ENCODE results near the gene INSYN2B.

Gene INSYN2B

GRCh38 chr5:169848271-169848670 is 132.0 kb downstream of the INSYN2B start:
- Histone ChIP-seq H3K9me2 (replicated peaks; ENCODE audit: insufficient read depth, low read length) (no peaks in the 10 kb centered on the region), H3K4me3 (ENCODE audit: insufficient read depth, low read length, poor library complexity, severe bottlenecking) (no peak overlapping the region), H3K36me3 (ENCODE audit: low read length) (peaks cover 55% of the 10 kb centered on the region), H3K9me3 (ENCODE audit: insufficient read depth, low read length) (peaks cover 13% of the 10 kb centered on the region; the same call in 1 of the 2 replicates), H3F3A (ENCODE audit: insufficient read depth) (no peaks in the 10 kb centered on the region), H3K27ac (ENCODE audit: low read depth, low read length) (no peak overlapping the region), H3K27me3 (ENCODE audit: low read length) (no peaks in the 10 kb centered on the region), H3K9ac (ENCODE audit: low read length) (no peak overlapping the region), H2AFZ (ENCODE audit: low read depth, low read length, severe bottlenecking) (no peak overlapping the region), H3K4me2 (ENCODE audit: low read depth, low read length, poor library complexity, severe bottlenecking) (no peak overlapping the region), H4K20me1 (ENCODE audit: low read depth, low read length) (no peaks in the 10 kb centered on the region), H3K79me2 (ENCODE audit: insufficient read depth, low read length) (no peaks in the 10 kb centered on the region)
- TF ChIP-seq EZH2phosphoT487 (conservative IDR thresholded peaks at IDR 0.05; ENCODE audit: low read length), result no peak
- TF ChIP-seq CTCF (IDR thresholded peaks at IDR 0.05; ENCODE audit: insufficient read depth, low read length, poor library complexity, severe bottlenecking), result no peak

GRCh38 chr5:169847519-169847918 is 132.8 kb downstream of the INSYN2B start:
- H3K36me3 ChIP-seq (ENCODE audit: low read length), result peaks cover 60% of the 10 kb centered on the region
- no peak overlapping the region for H3K4me3 ChIP-seq (ENCODE audit: insufficient read depth, low read length, poor library complexity, severe bottlenecking)
- no peaks in the 10 kb centered on the region for H3F3A ChIP-seq (ENCODE audit: insufficient read depth)
- no peaks in the 10 kb centered on the region for H3K27me3 ChIP-seq (ENCODE audit: low read length)
- H4K20me1 ChIP-seq (ENCODE audit: low read depth, low read length), result no peaks in the 10 kb centered on the region
- H3K9ac ChIP-seq (ENCODE audit: low read length), result no peak overlapping the region
- no peak overlapping the region for H3K4me2 ChIP-seq (ENCODE audit: low read depth, low read length, poor library complexity, severe bottlenecking)
- TF ChIP-seq EZH2phosphoT487 (conservative IDR thresholded peaks at IDR 0.05; ENCODE audit: low read length) (no peak), CTCF (IDR thresholded peaks at IDR 0.05; ENCODE audit: insufficient read depth, low read length, poor library complexity, severe bottlenecking) (no peak)
- no peak overlapping the region for H3K27ac ChIP-seq (ENCODE audit: low read depth, low read length)
- H3K79me2 ChIP-seq (ENCODE audit: insufficient read depth, low read length), result no peaks in the 10 kb centered on the region
- H2AFZ ChIP-seq (ENCODE audit: low read depth, low read length, severe bottlenecking), result no peak overlapping the region
- no peaks in the 10 kb centered on the region for H3K9me2 ChIP-seq (replicated peaks; ENCODE audit: insufficient read depth, low read length)
- peaks cover 13% of the 10 kb centered on the region; the same call in 1 of the 2 replicates for H3K9me3 ChIP-seq (ENCODE audit: insufficient read depth, low read length)

GRCh38 chr5:169842699-169843098 is 137.6 kb downstream of the INSYN2B start:
- H3K4me3 ChIP-seq (ENCODE audit: insufficient read depth, low read length, poor library complexity, severe bottlenecking), result no peak overlapping the region
- H4K20me1 ChIP-seq (ENCODE audit: low read depth, low read length), result no peaks in the 10 kb centered on the region
- H3K9me3 ChIP-seq (ENCODE audit: insufficient read depth, low read length), result no peaks in the 10 kb centered on the region
- no peaks in the 10 kb centered on the region for H3F3A ChIP-seq (ENCODE audit: insufficient read depth)
- no peaks in the 10 kb centered on the region for H3K27me3 ChIP-seq (ENCODE audit: low read length)
- no peak overlapping the region for H3K4me2 ChIP-seq (ENCODE audit: low read depth, low read length, poor library complexity, severe bottlenecking)
- no peak overlapping the region for H3K27ac ChIP-seq (ENCODE audit: low read depth, low read length)
- no peak overlapping the region for H3K9ac ChIP-seq (ENCODE audit: low read length)
- H3K36me3 ChIP-seq (ENCODE audit: low read length), result peaks cover 30% of the 10 kb centered on the region
- H3K9me2 ChIP-seq (replicated peaks; ENCODE audit: insufficient read depth, low read length), result no peaks in the 10 kb centered on the region
- TF ChIP-seq CTCF (IDR thresholded peaks at IDR 0.05; ENCODE audit: insufficient read depth, low read length, poor library complexity, severe bottlenecking) (no peak), EZH2phosphoT487 (conservative IDR thresholded peaks at IDR 0.05; ENCODE audit: low read length) (no peak)
- H3K79me2 ChIP-seq (ENCODE audit: insufficient read depth, low read length), result no peaks in the 10 kb centered on the region
- H2AFZ ChIP-seq (ENCODE audit: low read depth, low read length, severe bottlenecking), result no peak overlapping the region
